Mammary epithelial cell (primary cell): ENCODE results near the gene AKR1C3.

Experiments
- CTCF ChIP-seq, 2 donors: IDR thresholded peaks in 1 of 2; conservative IDR thresholded peaks in 1 of 2; 2 replicates each; pipeline ENCODE4 v1.5.1; 2011 to 2012; ENCODE audit warnings: inconsistent platforms in 2 of 2, low read length in 2 of 2, mild to moderate bottlenecking in 2 of 2, control low read depth in 1 of 2, low read depth in 1 of 2; ENCODE audit not compliant: insufficient read depth in 1 of 2; ENCODE audit errors: extremely low read depth in 1 of 2
- EZH2 ChIP-seq: IDR thresholded peaks from 2 replicates; pipeline ENCODE4 v1.6.1; 2012; ENCODE audit warnings: low read length, inconsistent platforms, borderline replicate concordance

- no peak for TF ChIP-seq CTCF (conservative IDR thresholded peaks at IDR 0.05 in 1 of 2, IDR thresholded peaks at IDR 0.05 in 1 of 2; ENCODE audit: extremely low read depth in 1 of 2, insufficient read depth in 1 of 2, low read depth in 1 of 2, low read length in 2 of 2)
- no peak for TF ChIP-seq EZH2
Observed at GRCh38 chr10:5108658-5109416, 14.6 kb downstream of the AKR1C3 start.
